ENCODE data around the gene SHPK. TPM values are rescaled to one million over a fixed set of nuclear protein-coding genes. Genes with fewer than 3 reads are reported as not detected.

SHPK gene
- total RNA-seq, 4 donors from 2014 or later, result 7.3 to 16.8 (median 10.8) TPM

- no peak for TF ChIP-seq CTCF (IDR thresholded peaks at IDR 0.05; ENCODE audit: low read depth)
These were observed 13.0 kb downstream of the SHPK start for GRCh38 chr17:3622977-3623594.

- no peak for TF ChIP-seq CTCF (IDR thresholded peaks at IDR 0.05; ENCODE audit: low read depth)
These were observed 14.8 kb downstream of the SHPK start for GRCh38 chr17:3621146-3621720.

- TF ChIP-seq CTCF (IDR thresholded peaks at IDR 0.05; ENCODE audit: low read depth), result no peak
These were observed 20.7 kb downstream of the SHPK start for GRCh38 chr17:3615160-3615870.

- no peak for TF ChIP-seq CTCF (IDR thresholded peaks at IDR 0.05; ENCODE audit: low read depth)
These were observed 22.9 kb downstream of the SHPK start for GRCh38 chr17:3613124-3613523.

- TF ChIP-seq CTCF (IDR thresholded peaks at IDR 0.05; ENCODE audit: low read depth), result no peak
These were observed 25.5 kb downstream of the SHPK start for GRCh38 chr17:3610523-3610922.

- TF ChIP-seq CTCF (IDR thresholded peaks at IDR 0.05; ENCODE audit: low read depth), result no peak
These were observed 26.4 kb downstream of the SHPK start for GRCh38 chr17:3609689-3610088.

GRCh38 chr17:3603870-3604259, 32.2 kb downstream of the SHPK start:
- no peak for TF ChIP-seq CTCF (IDR thresholded peaks at IDR 0.05; ENCODE audit: low read depth)
